HepG2 (cell line): ENCODE measurements around the gene TBC1D10A. TPM values are rescaled to one million over a fixed set of nuclear protein-coding genes. Genes with fewer than 3 reads are reported as not detected.

Experiments
- BRD4 ChIP-seq: sonication (generic); formaldehyde crosslinking; IDR thresholded peaks from 2 replicates; pipeline ENCODE4 v1.4.0; 2020; ENCODE audit warnings: missing genetic modification reagents
- FOSL1 ChIP-seq: sonication (generic); formaldehyde crosslinking; IDR thresholded peaks from 2 replicates; pipeline ENCODE4 v1.9.0; 2021; ENCODE audit warnings: missing genetic modification reagents, borderline replicate concordance
- HOXA7 ChIP-seq: sonication (generic); formaldehyde crosslinking; IDR thresholded peaks from 2 replicates; pipeline ENCODE4 v1.8.1; 2022; ENCODE audit warnings: mild to moderate bottlenecking, missing genetic modification reagents, moderate library complexity
- KDM4B ChIP-seq: sonication (generic); formaldehyde crosslinking; IDR thresholded peaks from 2 replicates; pipeline ENCODE4 v1.4.0; 2020; ENCODE audit warnings: missing genetic modification reagents
- MIER2 ChIP-seq: IDR thresholded peaks from 2 replicates; pipeline ENCODE4 v1.6.1; 2016; ENCODE audit warnings: missing biosample characterization, missing genetic modification reagents
- RCOR2 ChIP-seq: IDR thresholded peaks from 2 replicates; pipeline ENCODE4 v1.6.1; 2016; ENCODE audit warnings: missing biosample characterization, missing genetic modification reagents
- SIN3A ChIP-seq: IDR thresholded peaks from 2 replicates; pipeline ENCODE4 v1.6.1; 2011; ENCODE audit warnings: low read depth, mild to moderate bottlenecking, control low read depth, low read length, borderline replicate concordance
- ZEB1 ChIP-seq: IDR thresholded peaks from 2 replicates; pipeline ENCODE4 v1.6.1; 2012; ENCODE audit warnings: mild to moderate bottlenecking, low read depth, inconsistent platforms; ENCODE audit not compliant: insufficient replicate concordance
- ZNF569 ChIP-seq: sonication (generic); formaldehyde crosslinking; IDR thresholded peaks from 2 replicates; pipeline ENCODE4 v1.5.0; 2020; ENCODE audit warnings: mild to moderate bottlenecking, missing genetic modification reagents, moderate library complexity, borderline replicate concordance
- ZNF709 ChIP-seq: sonication (generic); formaldehyde crosslinking; IDR thresholded peaks from 2 replicates; pipeline ENCODE4 v1.5.0; 2020; ENCODE audit warnings: mild to moderate bottlenecking, missing genetic modification reagents
- polyA plus RNA-seq, 8 experiments: library from polyadenylated mRNA; depleted of rRNA in 3 of 8; stranded (reverse) in 7 of 8; unstranded in 1 of 8; fragments of >200 nt; fragmentation: Illumina TruSeq in 4 of 8; extraction: Trizol in 4 of 8; gene quantifications; 2 replicates each; pipeline versions ENCODE4 v1.2.1 to v1.2.3, GENCODE V29; 2011 to 2016; ENCODE audit warnings: low read depth in 4 of 8, missing spikeins in 1 of 8, mixed read lengths in 1 of 8; ENCODE audit not compliant: insufficient read depth in 1 of 8
- total RNA-seq, 5 experiments: library from RNA; depleted of rRNA; stranded (reverse); fragments of >200 nt; fragmentation: Illumina TruSeq; extraction: Trizol; gene quantifications; 2 replicates each; pipeline ENCODE4 v1.2.3, GENCODE V29; 2016; ENCODE audit warnings: low read depth in 1 of 5
- TF ChIP-seq, protein P1 (sequence below): sonication (generic); formaldehyde crosslinking; IDR thresholded peaks from 2 replicates; pipeline ENCODE4 v1.5.0; 2020; ENCODE audit warnings: mild to moderate bottlenecking, missing genetic modification reagents
- TF ChIP-seq, protein P2 (sequence below): sonication (generic); formaldehyde crosslinking; IDR thresholded peaks from 2 replicates; pipeline ENCODE4 v1.4.0; 2020; ENCODE audit warnings: missing genetic modification reagents
- TF ChIP-seq, protein P3 (sequence below): sonication (generic); formaldehyde crosslinking; IDR thresholded peaks from 2 replicates; pipeline ENCODE4 v1.4.0; 2020; ENCODE audit warnings: mild to moderate bottlenecking, missing genetic modification reagents
- TF ChIP-seq, protein P4 (sequence below): sonication (generic); formaldehyde crosslinking; conservative IDR thresholded peaks from 2 replicates; pipeline ENCODE4 v1.4.0; 2020; ENCODE audit warnings: missing genetic modification reagents
- TF ChIP-seq, protein P5 (sequence below): IDR thresholded peaks from 2 replicates; pipeline ENCODE4 v1.6.1; 2016; ENCODE audit warnings: missing biosample characterization, missing genetic modification reagents, low read depth
- TF ChIP-seq, protein P6 (sequence below): sonication (generic); formaldehyde crosslinking; IDR thresholded peaks from 2 replicates; pipeline ENCODE4 v1.9.0; 2022; ENCODE audit warnings: missing genetic modification reagents, mild to moderate bottlenecking, borderline replicate concordance

TBC1D10A gene
- total and polyA plus RNA-seq, 2 of the 13 experiments (the other 11 are each of a cell fraction or from before 2014, with no cell fraction given) = 4.2 to 4.9 TPM

DNA sequence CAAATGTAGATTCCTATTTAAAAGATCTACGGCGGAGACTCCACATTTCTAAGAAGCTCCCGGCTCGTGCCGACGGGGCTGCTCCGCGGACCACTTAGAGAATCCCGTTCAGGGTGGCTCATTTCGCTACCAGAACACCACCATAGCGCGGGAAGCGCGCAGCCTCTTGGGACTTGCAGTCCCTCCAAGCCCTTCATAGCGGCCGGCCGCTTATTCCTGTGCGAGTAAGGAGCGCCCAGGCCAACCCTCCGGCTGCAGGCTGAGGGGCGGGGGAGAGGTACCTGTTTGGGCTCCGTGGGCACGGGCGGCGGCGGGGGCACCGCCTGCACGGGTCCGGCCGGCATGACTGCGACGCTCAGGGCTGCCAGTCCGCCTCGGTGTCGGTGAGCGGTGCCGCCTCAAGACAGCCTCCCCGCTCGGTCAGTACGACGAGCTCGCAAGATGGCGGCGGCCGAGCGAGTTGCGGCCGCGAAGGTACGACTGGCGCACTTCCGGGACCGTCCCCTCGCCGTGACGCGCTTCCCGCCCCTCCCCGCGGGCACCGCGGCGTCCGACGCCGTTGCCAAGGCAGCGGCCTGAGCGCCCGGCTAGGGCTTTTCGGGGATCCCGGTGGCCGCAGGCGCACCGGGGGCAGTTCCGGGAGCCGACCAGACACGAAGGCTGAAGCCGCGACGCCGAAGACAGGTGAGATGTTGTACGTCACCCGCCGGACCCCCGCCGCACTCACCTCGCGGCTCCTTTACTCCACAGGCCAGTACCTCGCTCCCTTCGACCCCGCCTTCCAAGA is 29.9 kb upstream of the TBC1D10A start, which contains the start of the genes CCDC157 and SF3A1 (continued):
- TF ChIP-seq SIN3A = peak; percentile 91; the same call in 1 of the 2 replicates
- peak; percentile 85; the same call in 1 of the 2 replicates for TF ChIP-seq ZNF709 (CRISPR knock-in tag)
- TF ChIP-seq, protein P1, sequence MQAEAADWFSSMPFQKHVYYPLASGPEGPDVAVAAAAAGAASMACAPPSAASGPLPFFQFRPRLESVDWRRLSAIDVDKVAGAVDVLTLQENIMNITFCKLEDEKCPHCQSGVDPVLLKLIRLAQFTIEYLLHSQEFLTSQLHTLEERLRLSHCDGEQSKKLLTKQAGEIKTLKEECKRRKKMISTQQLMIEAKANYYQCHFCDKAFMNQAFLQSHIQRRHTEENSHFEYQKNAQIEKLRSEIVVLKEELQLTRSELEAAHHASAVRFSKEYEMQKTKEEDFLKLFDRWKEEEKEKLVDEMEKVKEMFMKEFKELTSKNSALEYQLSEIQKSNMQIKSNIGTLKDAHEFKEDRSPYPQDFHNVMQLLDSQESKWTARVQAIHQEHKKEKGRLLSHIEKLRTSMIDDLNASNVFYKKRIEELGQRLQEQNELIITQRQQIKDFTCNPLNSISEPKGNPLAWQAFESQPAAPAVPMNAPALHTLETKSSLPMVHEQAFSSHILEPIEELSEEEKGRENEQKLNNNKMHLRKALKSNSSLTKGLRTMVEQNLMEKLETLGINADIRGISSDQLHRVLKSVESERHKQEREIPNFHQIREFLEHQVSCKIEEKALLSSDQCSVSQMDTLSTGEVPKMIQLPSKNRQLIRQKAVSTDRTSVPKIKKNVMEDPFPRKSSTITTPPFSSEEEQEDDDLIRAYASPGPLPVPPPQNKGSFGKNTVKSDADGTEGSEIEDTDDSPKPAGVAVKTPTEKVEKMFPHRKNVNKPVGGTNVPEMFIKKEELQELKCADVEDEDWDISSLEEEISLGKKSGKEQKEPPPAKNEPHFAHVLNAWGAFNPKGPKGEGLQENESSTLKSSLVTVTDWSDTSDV (CRISPR knock-in tag) = peak; percentile 90
- TF ChIP-seq, protein P2, sequence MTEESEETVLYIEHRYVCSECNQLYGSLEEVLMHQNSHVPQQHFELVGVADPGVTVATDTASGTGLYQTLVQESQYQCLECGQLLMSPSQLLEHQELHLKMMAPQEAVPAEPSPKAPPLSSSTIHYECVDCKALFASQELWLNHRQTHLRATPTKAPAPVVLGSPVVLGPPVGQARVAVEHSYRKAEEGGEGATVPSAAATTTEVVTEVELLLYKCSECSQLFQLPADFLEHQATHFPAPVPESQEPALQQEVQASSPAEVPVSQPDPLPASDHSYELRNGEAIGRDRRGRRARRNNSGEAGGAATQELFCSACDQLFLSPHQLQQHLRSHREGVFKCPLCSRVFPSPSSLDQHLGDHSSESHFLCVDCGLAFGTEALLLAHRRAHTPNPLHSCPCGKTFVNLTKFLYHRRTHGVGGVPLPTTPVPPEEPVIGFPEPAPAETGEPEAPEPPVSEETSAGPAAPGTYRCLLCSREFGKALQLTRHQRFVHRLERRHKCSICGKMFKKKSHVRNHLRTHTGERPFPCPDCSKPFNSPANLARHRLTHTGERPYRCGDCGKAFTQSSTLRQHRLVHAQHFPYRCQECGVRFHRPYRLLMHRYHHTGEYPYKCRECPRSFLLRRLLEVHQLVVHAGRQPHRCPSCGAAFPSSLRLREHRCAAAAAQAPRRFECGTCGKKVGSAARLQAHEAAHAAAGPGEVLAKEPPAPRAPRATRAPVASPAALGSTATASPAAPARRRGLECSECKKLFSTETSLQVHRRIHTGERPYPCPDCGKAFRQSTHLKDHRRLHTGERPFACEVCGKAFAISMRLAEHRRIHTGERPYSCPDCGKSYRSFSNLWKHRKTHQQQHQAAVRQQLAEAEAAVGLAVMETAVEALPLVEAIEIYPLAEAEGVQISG (CRISPR knock-in tag) = peak; percentile 95
- TF ChIP-seq ZEB1 = no peak
- no peak for TF ChIP-seq MIER2
- TF ChIP-seq FOSL1 (CRISPR knock-in tag) = peak; percentile 9; the same call in 1 of the 2 replicates
- no peak; the same call in 1 of the 2 replicates for TF ChIP-seq KDM4B
- TF ChIP-seq, protein P3, sequence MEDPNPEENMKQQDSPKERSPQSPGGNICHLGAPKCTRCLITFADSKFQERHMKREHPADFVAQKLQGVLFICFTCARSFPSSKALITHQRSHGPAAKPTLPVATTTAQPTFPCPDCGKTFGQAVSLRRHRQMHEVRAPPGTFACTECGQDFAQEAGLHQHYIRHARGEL = no peak
- TF ChIP-seq ZNF569 (CRISPR knock-in tag) = no peak; the same call in 1 of the 2 replicates
- TF ChIP-seq, protein P4, sequence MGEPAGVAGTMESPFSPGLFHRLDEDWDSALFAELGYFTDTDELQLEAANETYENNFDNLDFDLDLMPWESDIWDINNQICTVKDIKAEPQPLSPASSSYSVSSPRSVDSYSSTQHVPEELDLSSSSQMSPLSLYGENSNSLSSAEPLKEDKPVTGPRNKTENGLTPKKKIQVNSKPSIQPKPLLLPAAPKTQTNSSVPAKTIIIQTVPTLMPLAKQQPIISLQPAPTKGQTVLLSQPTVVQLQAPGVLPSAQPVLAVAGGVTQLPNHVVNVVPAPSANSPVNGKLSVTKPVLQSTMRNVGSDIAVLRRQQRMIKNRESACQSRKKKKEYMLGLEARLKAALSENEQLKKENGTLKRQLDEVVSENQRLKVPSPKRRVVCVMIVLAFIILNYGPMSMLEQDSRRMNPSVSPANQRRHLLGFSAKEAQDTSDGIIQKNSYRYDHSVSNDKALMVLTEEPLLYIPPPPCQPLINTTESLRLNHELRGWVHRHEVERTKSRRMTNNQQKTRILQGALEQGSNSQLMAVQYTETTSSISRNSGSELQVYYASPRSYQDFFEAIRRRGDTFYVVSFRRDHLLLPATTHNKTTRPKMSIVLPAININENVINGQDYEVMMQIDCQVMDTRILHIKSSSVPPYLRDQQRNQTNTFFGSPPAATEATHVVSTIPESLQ (CRISPR knock-in tag) = no peak; the same call in 1 of the 2 replicates
- TF ChIP-seq, protein P5, sequence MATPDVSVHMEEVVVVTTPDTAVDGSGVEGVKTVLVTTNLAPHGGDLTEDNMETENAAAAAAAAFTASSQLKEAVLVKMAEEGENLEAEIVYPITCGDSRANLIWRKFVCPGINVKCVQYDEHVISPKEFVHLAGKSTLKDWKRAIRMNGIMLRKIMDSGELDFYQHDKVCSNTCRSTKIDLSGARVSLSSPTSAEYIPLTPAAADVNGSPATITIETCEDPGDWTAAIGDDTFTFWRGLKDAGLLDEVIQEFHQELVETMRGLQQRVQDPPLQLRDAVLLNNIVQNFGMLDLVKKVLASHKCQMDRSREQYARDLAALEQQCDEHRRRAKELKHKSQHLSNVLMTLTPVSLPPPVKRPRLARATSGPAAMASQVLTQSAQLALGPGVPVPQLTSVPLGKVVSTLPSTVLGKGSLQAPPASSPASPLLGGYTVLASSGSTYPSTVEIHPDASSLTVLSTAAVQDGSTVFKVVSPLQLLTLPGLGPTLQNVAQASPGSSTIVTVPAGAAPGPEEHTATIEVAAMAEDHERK (CRISPR knock-in tag) = peak; percentile 54; the same call in 1 of the 2 replicates
- TF ChIP-seq RCOR2 (CRISPR knock-in tag) = no peak
- no peak for TF ChIP-seq HOXA7 (CRISPR knock-in tag)
- TF ChIP-seq, protein P6, sequence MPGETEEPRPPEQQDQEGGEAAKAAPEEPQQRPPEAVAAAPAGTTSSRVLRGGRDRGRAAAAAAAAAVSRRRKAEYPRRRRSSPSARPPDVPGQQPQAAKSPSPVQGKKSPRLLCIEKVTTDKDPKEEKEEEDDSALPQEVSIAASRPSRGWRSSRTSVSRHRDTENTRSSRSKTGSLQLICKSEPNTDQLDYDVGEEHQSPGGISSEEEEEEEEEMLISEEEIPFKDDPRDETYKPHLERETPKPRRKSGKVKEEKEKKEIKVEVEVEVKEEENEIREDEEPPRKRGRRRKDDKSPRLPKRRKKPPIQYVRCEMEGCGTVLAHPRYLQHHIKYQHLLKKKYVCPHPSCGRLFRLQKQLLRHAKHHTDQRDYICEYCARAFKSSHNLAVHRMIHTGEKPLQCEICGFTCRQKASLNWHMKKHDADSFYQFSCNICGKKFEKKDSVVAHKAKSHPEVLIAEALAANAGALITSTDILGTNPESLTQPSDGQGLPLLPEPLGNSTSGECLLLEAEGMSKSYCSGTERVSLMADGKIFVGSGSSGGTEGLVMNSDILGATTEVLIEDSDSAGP (CRISPR knock-in tag) = peak; percentile 90; the same call in 1 of the 2 replicates
- TF ChIP-seq BRD4 (CRISPR knock-in tag) = peak; percentile 61; the same call in 1 of the 2 replicates
